Pulmonary artery endothelial cell (primary cell): ENCODE results near the gene STEAP1B. TPM values are rescaled to one million over a fixed set of nuclear protein-coding genes. Genes with fewer than 3 reads are reported as not detected.

ENCODE experiments used
- DNase-seq: peaks from one replicate; pipeline ENCODE4 v3.0.0-alpha.2; 2011; ENCODE audit warnings: low read depth, low spot score
- total RNA-seq: library from RNA; depleted of rRNA; stranded (reverse); fragments of >200 nt; gene quantifications from 2 replicates; pipeline ENCODE4 v1.2.3, GENCODE V29; 2014

Gene STEAP1B
- total RNA-seq, 1 donor from 2014 or later = 53.2 TPM

GRCh38 chr7:22403344-22403743, 96.6 kb downstream of the STEAP1B start:
- DNase-seq = no peak

GRCh38 chr7:22402250-22402649, 97.7 kb downstream of the STEAP1B start:
- no peak for DNase-seq

- no peak for DNase-seq
Measured at GRCh38 chr7:22400936-22401553, 98.9 kb downstream of the STEAP1B start.

DNA sequence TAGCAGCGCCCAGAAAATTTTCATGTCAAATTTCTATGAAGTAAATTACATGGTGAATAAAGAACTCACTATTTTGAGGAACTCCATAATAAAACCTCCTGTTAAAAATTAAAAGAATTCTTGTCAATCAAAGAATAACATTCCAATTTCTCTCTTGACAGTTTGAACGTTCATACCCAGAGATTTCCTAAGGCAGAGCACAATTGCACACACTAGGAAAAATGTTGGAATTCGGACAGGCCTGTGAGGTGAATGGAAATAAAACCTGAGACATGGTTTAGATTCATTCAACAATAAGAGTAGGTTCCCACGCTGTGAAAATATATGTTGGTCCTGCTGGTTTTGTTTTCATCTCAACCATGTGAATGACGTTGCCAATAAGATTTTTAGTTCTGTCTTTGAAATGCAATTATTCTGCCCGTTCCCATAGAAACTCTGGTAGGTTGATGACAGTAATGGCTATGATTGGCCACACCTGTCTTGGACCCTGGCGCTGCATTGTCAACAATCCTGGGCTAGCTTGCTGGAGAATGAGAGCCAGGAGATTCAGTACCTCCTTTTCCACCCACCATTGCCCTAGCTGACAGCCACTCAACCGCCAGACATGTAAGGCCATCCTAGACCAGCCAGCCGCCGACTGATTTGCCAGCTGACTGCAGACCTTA, 99.7 kb downstream of the STEAP1B start:
- no peak for DNase-seq

DNA sequence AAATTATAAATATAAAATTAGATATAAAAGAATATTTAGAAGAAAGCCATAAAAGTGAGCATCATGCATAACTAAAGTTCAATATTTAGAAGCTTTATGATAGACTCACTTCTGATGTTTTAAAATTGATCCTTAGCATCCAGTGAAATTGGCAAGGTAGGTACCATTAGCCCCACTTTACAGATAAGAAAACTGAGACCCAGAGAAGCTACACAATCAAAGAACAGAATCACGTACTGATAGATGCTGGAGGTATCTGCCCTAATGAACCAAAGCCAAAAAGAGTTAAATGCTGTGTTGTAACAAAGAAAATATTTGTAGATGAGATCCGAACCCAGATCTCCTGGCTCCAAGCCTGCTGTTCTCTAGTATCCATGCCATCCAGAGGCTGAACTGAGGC, 100.4 kb downstream of the STEAP1B start:
- DNase-seq = no peak

DNA sequence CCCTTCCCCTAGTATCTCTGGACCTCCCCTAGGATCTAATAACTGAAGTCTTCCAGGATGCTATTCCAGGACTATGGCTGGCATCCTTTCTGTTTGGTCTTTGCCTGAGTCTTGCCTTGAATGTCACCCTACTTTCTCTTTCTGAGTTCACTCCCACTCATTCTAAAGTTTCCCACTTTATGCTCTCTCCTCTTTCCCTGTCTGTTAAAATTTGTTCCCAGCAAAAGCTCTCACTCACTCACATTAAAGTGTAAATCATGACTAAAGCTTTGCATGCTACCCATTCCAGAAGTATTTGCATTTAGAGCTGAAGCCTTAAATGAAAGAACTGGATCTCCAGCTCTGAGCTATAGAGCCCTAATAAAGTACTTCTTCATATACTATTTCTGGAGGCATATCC, 100.9 kb downstream of the STEAP1B start:
- DNase-seq = no peak

GRCh38 chr7:22397981-22398380, 102.0 kb downstream of the STEAP1B start:
- DNase-seq = no peak

DNA sequence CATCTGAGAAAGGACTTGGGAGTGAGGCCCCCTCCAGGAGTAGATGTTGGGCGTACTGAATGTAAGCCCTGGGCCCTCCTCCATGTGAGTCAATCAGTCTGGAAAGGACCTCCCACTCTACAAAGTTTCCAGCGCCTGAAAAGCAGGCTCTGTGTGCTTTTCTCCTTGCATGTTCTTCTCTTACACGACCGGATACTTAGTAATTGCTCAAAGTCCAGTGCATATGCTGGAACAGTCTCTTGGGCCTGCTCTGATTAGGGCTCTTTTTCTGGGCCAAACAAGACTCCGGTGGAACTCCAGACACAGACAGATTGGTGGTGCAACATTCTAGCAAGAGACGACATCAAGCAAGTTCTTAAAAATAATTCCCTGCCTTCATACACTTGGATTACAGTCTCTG, 104.8 kb downstream of the STEAP1B start:
- no peak for DNase-seq

- DNase-seq = no peak
Measured at GRCh38 chr7:22394739-22395138, 105.2 kb downstream of the STEAP1B start.

DNA sequence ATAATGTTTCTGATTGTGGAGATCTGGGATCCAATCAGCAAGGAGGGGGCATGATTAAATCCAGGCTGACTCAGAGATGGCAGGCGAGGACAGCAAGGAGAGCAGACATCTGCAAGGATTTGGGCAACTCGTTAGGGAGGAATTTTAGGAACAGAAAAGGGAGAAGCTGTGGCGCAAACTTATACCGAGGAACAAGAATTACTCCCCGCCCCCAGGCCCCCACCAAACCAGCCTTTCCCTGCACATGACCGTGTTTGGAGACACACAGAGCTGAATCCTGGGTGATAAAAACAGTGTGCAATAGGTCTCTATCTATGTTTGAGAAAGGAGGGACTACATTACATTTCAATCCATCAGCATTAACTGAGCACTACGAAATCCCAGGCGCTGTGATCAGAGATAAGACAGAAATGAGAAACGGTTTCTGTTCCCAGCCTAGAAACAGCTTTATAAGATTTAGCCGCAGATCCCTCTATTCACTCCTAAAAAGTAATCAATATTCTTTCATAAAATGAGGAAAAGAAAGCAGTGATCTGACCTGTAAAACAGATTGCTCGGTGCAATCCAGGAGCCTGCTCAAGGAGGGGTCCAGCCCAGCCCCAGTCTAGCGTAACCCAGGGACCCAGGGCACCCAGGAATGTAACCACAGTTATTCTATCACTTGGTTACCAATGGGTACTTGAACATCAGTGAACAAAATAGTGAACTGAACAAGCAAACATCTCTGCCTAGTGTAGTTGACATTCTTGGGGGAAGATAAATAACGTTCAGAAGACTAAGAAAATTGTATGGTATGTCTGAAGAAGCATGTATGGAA, 105.9 kb downstream of the STEAP1B start:
- DNase-seq = no peak

GRCh38 chr7:22390516-22390915, 109.5 kb downstream of the STEAP1B start:
- DNase-seq = no peak

DNA sequence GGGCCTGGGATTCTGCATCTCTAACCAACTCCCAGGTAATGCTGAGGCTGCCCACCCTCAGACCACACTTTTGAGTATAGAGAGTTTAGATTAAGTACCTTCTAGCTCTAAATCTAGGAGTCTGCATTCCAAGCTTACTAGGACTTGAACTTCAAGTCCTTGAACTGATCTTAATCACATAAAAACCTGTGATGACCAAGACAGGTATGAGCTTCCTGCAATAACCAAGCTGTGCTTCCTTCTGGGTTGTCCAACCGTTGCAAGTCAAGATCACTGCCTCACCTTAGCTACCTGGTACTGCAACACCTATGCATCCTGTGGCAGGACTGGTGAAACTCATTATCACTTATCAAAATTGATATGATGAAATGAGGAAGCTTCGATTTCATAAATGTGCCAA, 110.1 kb downstream of the STEAP1B start:
- DNase-seq = no peak

DNA sequence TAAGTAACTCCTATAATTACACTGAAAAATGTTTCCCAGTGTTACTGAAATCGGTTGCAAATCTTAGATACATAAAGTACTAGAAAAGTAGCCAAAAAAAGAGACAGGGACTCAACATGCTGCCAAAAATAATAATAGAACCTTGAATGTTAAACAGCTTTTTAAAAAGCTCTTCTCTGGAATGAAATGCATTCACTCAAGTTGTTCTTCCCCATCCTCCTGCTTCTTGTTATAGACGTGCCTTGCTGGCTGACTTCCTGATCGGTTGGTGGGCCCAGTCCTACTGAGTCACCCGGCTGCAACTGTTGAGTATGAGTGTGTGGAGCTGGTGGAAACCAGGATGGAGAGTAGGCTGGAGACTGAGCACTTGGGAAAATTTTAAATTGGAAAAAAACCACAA, 112.4 kb downstream of the STEAP1B start:
- DNase-seq = no peak

DNA sequence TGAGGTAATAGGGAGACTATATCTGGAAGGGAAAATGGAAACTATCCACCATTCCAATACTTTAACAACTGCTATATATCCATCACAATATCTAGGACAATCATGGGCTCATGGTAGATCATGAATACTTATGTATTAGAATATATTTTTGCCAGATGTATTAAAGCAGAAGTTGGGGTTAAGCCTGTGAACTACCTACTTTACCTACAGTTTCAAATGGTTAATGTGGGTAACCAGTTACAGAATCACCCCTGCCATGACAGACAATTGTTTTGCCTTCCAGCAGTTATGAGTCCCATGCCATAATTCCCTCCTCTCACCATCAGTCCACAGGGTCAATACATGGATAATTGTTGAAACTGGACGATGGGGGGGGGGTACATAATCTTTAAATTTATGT, 113.1 kb downstream of the STEAP1B start:
- no peak for DNase-seq

GRCh38 chr7:22386206-22386858, 113.7 kb downstream of the STEAP1B start:
- no peak for DNase-seq

GRCh38 chr7:22385326-22385725, 114.7 kb downstream of the STEAP1B start:
- no peak for DNase-seq

GRCh38 chr7:22380333-22380732, 119.7 kb downstream of the STEAP1B start:
- no peak for DNase-seq

- no peak for DNase-seq
Measured at GRCh38 chr7:22378199-22378980, 121.6 kb downstream of the STEAP1B start.

DNA sequence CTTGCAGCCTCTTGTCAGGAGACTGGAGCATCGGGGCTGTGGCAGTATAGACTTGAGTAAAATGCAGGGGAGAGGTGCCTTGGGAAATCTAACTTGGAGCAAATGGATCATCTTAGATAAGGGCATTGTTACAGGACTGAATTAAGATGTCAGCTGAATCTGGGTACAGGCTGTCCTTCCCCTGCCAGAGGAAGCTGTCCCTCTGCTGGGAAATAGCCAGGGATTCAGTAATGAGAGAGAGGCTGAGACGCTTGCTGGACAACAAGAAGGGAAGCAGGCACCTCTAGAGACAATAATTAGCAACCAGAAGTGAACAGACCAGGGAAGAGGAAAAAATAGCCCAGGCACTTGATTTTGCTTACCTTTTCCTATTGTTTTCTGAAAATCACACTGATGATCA, 122.3 kb downstream of the STEAP1B start:
- DNase-seq = no peak

DNA sequence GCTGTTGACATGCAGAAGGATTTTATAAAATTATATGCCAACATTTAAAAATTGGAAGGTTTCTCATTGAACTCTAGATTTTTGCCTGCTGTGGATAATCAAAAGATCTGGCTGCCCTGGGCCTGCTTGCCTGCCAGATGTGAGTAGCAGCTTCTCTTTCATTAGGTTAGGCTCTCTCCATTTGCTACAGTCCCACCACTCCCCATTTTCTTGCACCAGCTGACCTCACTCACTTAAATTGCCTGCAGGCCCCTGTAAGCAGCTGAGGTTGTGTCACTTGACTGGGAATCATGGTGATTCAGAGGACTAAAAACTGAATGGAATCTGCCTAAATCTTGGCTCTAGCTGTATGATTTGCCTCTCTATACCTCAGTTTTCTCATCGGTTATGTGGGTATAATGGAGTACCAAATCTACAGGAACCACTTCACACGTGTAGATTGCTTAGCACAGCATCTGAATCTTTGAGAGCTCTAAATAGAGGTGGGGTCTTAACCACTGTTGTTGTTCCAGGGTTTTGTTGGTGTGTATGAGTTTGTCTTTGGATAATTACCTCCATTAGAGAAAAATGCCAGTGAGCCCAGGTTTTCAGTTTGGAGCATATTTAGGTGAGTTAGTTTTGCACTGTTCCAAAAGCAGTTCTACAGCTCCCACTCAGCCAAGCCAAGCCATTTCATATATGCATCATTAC, 124.5 kb downstream of the STEAP1B start:
- DNase-seq = no peak

DNA sequence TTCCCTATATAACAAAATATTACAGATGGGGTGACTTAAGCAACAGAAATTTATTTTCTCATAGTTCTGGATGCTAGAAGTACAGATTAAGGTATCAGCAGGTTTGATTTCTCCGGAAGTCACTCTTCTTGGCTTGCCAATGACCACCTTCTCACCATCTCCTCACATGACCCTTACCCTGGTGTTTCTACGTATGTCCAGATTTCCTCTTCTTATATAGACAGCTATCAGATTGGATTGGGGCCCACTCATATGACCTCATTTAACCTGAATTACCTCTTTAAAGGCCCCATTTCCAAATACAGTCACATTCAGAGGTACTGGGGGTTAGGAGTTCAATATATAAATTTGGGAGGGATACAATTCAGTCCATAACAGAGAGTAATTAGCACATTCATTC, 126.1 kb downstream of the STEAP1B start:
- DNase-seq = no peak
